Endothelial cell of umbilical vein (primary cell): ENCODE measurements around the gene C1orf226.

Experiments used
- CTCF ChIP-seq, 2 donors: IDR thresholded peaks; 1 replicate in 1 of 2; 2 replicates in 1 of 2; pipeline ENCODE4 v1.5.1; 2011; ENCODE audit warnings: low read length in 2 of 2, mild to moderate bottlenecking in 2 of 2, moderate library complexity in 2 of 2, control low read depth in 1 of 2, inconsistent platforms in 1 of 2, low read depth in 1 of 2; ENCODE audit not compliant: insufficient read depth in 1 of 2; ENCODE audit errors: extremely low read depth in 1 of 2
- EZH2 ChIP-seq: IDR thresholded peaks from 2 replicates; pipeline ENCODE4 v1.6.1; 2012; ENCODE audit warnings: borderline replicate concordance, low read depth, mild to moderate bottlenecking, moderate library complexity, low read length, inconsistent platforms; ENCODE audit not compliant: severe bottlenecking
- FOS ChIP-seq: IDR thresholded peaks from 2 replicates; pipeline ENCODE4 v1.6.1; 2011; ENCODE audit warnings: mild to moderate bottlenecking, low read length, moderate library complexity, borderline replicate concordance; ENCODE audit not compliant: insufficient read depth
- GATA2 ChIP-seq: IDR thresholded peaks from 2 replicates; pipeline ENCODE4 v1.7.0; 2011; ENCODE audit warnings: low read depth, mild to moderate bottlenecking, moderate library complexity, mixed read lengths, low read length; ENCODE audit not compliant: insufficient read length, insufficient read depth
- JUN ChIP-seq: IDR thresholded peaks from 2 replicates; pipeline ENCODE4 v1.6.1; 2011; ENCODE audit warnings: borderline replicate concordance, low read depth; ENCODE audit not compliant: insufficient read length, insufficient read depth
- MAX ChIP-seq: IDR thresholded peaks from 2 replicates; pipeline ENCODE4 v1.6.1; 2011; ENCODE audit not compliant: insufficient read depth, insufficient read length
- MYC ChIP-seq: IDR thresholded peaks from one replicate; pipeline ENCODE4 v1.6.1; 2011; ENCODE audit warnings: mild to moderate bottlenecking, low read depth, low read length
- POLR2A ChIP-seq: IDR thresholded peaks from 2 replicates; pipeline ENCODE4 v1.6.1; 2012; ENCODE audit warnings: low read depth, mild to moderate bottlenecking, control low read depth, low read length
- POLR2AphosphoS5 ChIP-seq: IDR thresholded peaks from 2 replicates; pipeline ENCODE4 v1.6.1; 2012; ENCODE audit warnings: low read depth, mild to moderate bottlenecking, control low read depth, low read length, moderate library complexity; ENCODE audit not compliant: insufficient read depth

GRCh38 chr1:162385280-162385623, 3.7 kb downstream of the C1orf226 start:
- no peak for TF ChIP-seq POLR2AphosphoS5
- TF ChIP-seq CTCF (IDR thresholded peaks at IDR 0.05; ENCODE audit: extremely low read depth in 1 of 2, insufficient read depth in 1 of 2, low read depth in 1 of 2, low read length in 2 of 2) = no peak
- TF ChIP-seq EZH2 = no peak
- TF ChIP-seq JUN = no peak
- TF ChIP-seq POLR2A = no peak
- TF ChIP-seq MAX = no peak
- no peak for TF ChIP-seq GATA2
- TF ChIP-seq MYC = no peak
- TF ChIP-seq FOS = no peak
